Measurements from ENCODE around the gene TK1. TPM values are rescaled to one million over a fixed set of nuclear protein-coding genes. Genes with fewer than 3 reads are reported as not detected.

The TK1 gene
- total RNA-seq, 2 donors from 2014 or later, result 0.66 to 4.9 TPM

- 79 to 80% methylated on average over 5 to 12 of the region's 12 CpGs for WGBS, 2 donors
- no peak for TF ChIP-seq POLR2A (IDR thresholded peaks at IDR 0.05)
- no peak for TF ChIP-seq CTCF (IDR thresholded peaks at IDR 0.05)
- intact Hi-C loops (cut with DNase I), result no loop called here
- Histone ChIP-seq H3K36me3 (replicated peaks in 1 of 2; ENCODE audit: insufficient read depth in 1 of 2, low read depth in 2 of 2) (peaks cover 0 to 5% of the 10 kb centered on the region in 2 donors), H3K4me3 (no peak overlapping the region), H3K9me3 (no peaks in the 10 kb centered on the region), H3K27me3 (no peaks in the 10 kb centered on the region), H3K27ac (no peak overlapping the region), H3K4me1 (peaks cover 32% of the 10 kb centered on the region)
- DNase-seq (no peak), ATAC-seq (no peak)
These were observed 62.1 kb downstream of the TK1 start for GRCh38 chr17:78124836-78125137.

Small RNAs within 50 kb of the gene (small RNA-seq; reads per million reads assigned to genes)
- not detected for gene AC087645.1

Other genes starting within 250 kb of the TK1 start
- gene TNRC6C, start 228.3 kb downstream of the TK1 start, total RNA-seq, result 10 to 100 TPM in 1 of 2 donors, 1 to 10 TPM in 1; 4.9 to 13.5 TPM
- 10 to 100 TPM; 21.0 to 32.3 TPM for gene TMC6, start 58.3 kb downstream of the TK1 start, total RNA-seq
- 1 to 10 TPM; 1.6 to 3.3 TPM for gene TMC8, start 56.3 kb downstream of the TK1 start, total RNA-seq
- not detected for gene C17orf99, start 40.7 kb downstream of the TK1 start, total RNA-seq
- 10 to 100 TPM; 68.6 to 86.4 TPM for gene SYNGR2, start 18.5 kb downstream of the TK1 start, total RNA-seq
- gene AFMID, start 310 bp upstream of the TK1 start, total RNA-seq, result 10 to 100 TPM; 78.9 to 94.6 TPM
- gene BIRC5, start 27.2 kb upstream of the TK1 start, total RNA-seq, result not detected
- not detected for gene TMEM235, start 44.6 kb upstream of the TK1 start, total RNA-seq
- gene SOCS3, start 173.0 kb upstream of the TK1 start, total RNA-seq, result 10 to 100 TPM; 21.0 to 63.9 TPM
- 10 to 100 TPM; 17.1 to 30.4 TPM for gene PGS1, start 191.6 kb upstream of the TK1 start, total RNA-seq

All from body of pancreas (tissue), 4 donors.